NCI-H1417 (cell line): ENCODE data around the gene B3GLCT.
"Not testable (repeated sequence)": the region's sequence is repeated elsewhere in the genome, so short reads cannot be mapped to it uniquely, and the experiment has no call there.

Source experiments
- DNase-seq, 3 experiments: peaks; one replicate each; lab custom pipeline; 2025; lab: John Stamatoyannopoulos, UW

The B3GLCT gene

GRCh38 chr13:31278869-31279268 lies 79.1 kb downstream of the B3GLCT start:
- no peak for DNase-seq

GRCh38 chr13:31282741-31283455 lies 83.1 kb downstream of the B3GLCT start:
- no peak for DNase-seq

DNA sequence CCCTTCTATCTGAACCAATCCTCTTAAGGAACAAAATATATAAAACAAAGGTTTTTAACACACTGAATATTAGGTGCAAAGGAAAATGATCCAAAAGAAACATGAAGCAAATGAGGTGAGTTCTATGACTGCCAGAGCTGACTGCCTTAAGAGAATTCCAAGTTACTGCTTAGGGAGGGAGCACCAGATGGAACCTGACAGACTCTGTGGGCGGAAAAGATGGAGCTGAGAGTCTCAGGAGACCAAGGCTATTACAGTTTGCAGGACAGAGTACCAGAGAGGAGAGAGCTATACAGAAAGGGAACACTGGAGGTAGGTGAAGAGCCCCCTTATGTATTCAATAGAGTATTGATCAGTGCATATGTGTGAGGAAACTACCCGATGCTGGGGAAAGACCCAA lies 87.2 kb downstream of the B3GLCT start:
- DNase-seq = no peak

- no peak for DNase-seq
Observed at GRCh38 chr13:31301119-31301518, 101.3 kb downstream of the B3GLCT start.

GRCh38 chr13:31310356-31310755 lies 110.6 kb downstream of the B3GLCT start:
- DNase-seq = no peak

DNA sequence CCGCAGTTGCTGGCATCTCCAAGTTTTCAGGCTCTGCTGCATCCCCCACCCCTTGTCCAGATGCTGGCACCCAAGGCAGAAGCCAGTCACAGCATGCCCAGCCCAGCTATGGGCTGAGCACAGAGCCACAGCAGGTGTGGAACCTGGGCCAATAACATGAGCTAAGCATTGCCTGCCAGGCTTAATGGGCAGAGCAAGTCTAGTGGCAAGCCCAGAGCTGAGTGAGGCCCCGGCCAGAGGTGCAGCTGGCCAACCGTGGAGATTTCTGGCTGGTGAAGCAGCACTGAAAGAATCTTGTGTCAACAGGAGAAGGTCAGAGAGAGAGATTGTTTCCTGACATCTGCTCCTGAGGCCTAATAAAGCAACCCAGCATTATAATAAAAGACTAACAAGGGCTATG lies 111.0 kb downstream of the B3GLCT start:
- DNase-seq = peak in 2 of 3 experiments; percentile 1 to 13

GRCh38 chr13:31311921-31312320 lies 112.1 kb downstream of the B3GLCT start:
- no peak for DNase-seq

- DNase-seq = no peak
Observed at GRCh38 chr13:31314961-31315360, 115.2 kb downstream of the B3GLCT start.

DNA sequence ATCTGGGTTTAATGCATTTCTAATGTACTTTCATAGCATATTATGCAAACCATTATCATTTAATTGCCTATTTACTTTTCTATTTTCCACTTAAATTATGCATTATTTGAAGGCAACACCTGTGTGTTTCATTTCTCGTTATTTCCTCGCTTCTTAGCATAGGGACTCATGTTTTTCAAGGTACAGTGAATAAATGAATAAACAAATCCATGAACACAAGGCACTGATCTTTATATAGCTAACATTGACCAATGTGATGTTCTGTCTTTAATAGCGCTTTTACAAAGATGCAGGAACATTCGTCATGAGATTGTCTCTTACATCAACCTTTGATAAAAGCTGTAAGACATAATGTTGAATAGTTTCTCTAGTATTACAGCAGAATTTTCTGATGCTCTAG lies 121.2 kb downstream of the B3GLCT start:
- DNase-seq = no peak

GRCh38 chr13:31321457-31321856 lies 121.7 kb downstream of the B3GLCT start:
- DNase-seq = no peak

- DNase-seq = no peak
Observed at GRCh38 chr13:31322026-31322425, 122.3 kb downstream of the B3GLCT start.

GRCh38 chr13:31322702-31323405 lies 123.1 kb downstream of the B3GLCT start:
- DNase-seq = no peak

DNA sequence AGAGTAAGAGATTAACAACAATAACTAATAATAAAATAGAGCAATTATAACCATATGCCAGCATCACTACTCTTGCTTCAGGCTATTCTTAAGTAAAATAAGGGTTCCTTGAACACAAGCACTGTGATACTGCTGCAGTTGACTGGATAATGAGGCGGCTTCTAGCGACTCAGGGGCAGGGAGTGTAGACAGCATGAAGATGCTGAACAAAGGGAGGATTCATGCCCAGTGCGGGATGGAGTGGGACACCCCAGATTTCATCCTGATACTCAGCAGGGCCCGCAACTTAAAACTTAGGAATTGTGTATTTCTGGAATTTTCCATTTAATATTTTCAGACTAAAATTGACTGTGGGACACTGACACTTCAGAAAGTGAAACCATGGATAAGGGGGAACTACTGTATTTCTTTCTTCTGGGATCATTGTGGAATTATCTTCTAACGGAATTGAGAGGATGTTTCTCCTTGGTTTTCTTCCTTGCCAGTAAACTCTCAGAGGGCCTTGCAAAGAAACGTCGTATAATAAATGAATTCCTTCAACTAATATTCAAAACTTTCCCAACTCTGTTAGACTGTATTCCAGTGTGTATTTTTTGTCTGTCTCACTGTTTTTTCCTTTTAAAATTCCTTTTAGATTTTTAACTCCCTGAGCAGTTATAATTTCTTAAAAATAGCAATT lies 127.5 kb downstream of the B3GLCT start:
- DNase-seq = no peak

GRCh38 chr13:31328549-31329235 lies 128.9 kb downstream of the B3GLCT start:
- no peak for DNase-seq

DNA sequence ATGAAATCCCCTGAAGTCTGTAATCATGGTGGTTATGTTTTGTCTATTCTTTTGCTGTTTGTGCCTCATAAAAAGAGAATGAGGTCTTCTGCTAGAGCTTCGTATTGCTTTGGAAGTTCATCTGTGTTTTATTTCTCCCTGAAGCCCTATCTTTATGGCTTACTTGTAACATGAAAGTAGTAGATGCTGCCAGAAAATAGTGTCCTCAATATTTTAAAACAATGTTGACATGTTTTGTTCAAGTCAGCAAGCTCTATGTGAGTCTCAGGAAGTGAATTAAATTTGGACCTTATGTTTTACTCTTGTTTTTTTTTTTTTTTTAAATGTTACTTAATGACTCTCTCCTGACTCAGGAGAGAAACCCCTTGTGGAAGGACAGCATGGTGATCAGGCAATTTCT lies 130.5 kb downstream of the B3GLCT start:
- DNase-seq = no peak

- DNase-seq = no peak
Observed at GRCh38 chr13:31331068-31331467, 131.3 kb downstream of the B3GLCT start.

DNA sequence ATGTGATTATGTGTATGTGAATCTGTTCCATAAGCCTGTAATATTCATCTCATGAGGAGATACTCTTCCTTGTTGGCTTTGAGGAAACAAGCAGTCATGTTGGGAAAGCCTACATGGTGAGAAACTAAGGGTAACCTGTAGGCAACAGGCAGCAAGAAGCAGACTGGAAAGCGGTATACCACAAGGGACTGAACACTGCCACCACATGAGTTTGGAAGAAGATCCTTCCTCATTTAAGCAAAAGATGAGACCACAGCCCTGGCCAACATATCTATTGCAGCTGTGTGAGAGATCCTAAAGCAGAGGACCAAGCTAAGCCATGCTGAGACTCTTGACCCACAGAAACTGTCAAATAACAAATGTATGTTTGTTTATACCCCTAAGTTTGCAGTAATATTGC lies 134.8 kb downstream of the B3GLCT start:
- DNase-seq = no peak

GRCh38 chr13:31334994-31335557 lies 135.3 kb downstream of the B3GLCT start:
- peak in 1 of 3 experiments; percentile 14 for DNase-seq

GRCh38 chr13:31339616-31340015 lies 139.8 kb downstream of the B3GLCT start:
- not testable (repeated sequence) for DNase-seq

GRCh38 chr13:31340848-31341247 lies 141.1 kb downstream of the B3GLCT start:
- not testable (repeated sequence) for DNase-seq

DNA sequence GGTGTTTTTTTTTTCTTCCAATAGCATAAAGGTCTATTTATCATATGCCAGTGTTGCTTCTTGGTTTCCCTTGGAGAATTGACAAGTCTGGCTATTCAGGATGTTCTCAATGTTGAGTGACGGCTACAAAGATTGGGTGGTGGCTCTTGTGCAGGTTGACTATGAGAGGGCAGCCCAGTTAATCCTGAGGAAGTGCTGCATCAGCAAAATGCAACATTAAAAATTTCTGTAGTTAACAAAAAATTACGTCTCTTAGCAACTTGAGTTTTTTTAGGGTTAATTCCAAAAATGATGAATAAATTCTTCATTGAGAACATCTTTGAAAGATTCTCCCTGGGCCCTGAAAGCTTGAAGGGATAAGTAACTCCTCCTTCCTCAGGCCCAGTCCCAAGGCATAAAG lies 147.1 kb downstream of the B3GLCT start:
- no peak for DNase-seq

GRCh38 chr13:31349156-31349555 lies 149.4 kb downstream of the B3GLCT start:
- no peak for DNase-seq
